ENCODE data around the gene PRX. TPM values are rescaled to one million over a fixed set of nuclear protein-coding genes. Genes with fewer than 3 reads are reported as not detected.
A peak's percentile ranks its signal among the peaks of the same experiment; 100 is the strongest.

PRX gene, protein sequence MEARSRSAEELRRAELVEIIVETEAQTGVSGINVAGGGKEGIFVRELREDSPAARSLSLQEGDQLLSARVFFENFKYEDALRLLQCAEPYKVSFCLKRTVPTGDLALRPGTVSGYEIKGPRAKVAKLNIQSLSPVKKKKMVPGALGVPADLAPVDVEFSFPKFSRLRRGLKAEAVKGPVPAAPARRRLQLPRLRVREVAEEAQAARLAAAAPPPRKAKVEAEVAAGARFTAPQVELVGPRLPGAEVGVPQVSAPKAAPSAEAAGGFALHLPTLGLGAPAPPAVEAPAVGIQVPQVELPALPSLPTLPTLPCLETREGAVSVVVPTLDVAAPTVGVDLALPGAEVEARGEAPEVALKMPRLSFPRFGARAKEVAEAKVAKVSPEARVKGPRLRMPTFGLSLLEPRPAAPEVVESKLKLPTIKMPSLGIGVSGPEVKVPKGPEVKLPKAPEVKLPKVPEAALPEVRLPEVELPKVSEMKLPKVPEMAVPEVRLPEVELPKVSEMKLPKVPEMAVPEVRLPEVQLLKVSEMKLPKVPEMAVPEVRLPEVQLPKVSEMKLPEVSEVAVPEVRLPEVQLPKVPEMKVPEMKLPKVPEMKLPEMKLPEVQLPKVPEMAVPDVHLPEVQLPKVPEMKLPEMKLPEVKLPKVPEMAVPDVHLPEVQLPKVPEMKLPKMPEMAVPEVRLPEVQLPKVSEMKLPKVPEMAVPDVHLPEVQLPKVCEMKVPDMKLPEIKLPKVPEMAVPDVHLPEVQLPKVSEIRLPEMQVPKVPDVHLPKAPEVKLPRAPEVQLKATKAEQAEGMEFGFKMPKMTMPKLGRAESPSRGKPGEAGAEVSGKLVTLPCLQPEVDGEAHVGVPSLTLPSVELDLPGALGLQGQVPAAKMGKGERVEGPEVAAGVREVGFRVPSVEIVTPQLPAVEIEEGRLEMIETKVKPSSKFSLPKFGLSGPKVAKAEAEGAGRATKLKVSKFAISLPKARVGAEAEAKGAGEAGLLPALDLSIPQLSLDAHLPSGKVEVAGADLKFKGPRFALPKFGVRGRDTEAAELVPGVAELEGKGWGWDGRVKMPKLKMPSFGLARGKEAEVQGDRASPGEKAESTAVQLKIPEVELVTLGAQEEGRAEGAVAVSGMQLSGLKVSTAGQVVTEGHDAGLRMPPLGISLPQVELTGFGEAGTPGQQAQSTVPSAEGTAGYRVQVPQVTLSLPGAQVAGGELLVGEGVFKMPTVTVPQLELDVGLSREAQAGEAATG (N-terminal part only)
- 3.3 TPM for total RNA-seq
- long read RNA-seq, partial matches to known transcripts = 2 of 8 reads
- long read RNA-seq, other reads (novel, unspliced or antisense) = 6 of 8 reads

DNA sequence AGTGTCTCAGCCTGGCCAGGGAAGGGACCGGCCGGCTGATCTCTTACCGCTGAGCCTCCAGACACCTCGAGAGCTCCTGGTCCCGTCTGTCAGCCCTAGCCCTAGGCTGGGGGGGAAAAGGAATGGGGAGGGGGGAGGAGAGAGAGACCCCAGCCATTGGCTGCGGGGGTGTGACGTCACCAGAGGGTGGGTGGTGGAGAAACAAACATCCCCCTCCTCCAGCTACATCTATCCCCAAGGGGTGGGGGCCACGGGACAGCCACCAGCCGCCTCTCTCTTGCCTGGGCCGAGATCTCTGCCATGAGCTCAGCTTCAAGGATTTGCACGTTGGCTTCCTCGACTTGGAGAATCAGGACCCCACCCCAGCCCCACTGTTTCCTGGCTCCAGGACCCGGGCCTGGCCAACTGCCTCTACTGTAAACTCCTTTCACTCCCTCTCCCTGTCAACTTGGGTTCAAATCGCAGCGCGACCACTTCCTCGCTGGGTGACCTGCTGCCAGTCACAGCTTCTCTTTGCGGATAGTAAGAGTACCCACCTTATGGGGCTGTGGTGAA lies at the start of gene PRX:
TSS of gene PRX (minus strand) at position 88 of the 555 bp plus-strand sequence. CDS start 5,446 bp downstream, outside the sequence.
- TF ChIP-seq, protein P1, sequence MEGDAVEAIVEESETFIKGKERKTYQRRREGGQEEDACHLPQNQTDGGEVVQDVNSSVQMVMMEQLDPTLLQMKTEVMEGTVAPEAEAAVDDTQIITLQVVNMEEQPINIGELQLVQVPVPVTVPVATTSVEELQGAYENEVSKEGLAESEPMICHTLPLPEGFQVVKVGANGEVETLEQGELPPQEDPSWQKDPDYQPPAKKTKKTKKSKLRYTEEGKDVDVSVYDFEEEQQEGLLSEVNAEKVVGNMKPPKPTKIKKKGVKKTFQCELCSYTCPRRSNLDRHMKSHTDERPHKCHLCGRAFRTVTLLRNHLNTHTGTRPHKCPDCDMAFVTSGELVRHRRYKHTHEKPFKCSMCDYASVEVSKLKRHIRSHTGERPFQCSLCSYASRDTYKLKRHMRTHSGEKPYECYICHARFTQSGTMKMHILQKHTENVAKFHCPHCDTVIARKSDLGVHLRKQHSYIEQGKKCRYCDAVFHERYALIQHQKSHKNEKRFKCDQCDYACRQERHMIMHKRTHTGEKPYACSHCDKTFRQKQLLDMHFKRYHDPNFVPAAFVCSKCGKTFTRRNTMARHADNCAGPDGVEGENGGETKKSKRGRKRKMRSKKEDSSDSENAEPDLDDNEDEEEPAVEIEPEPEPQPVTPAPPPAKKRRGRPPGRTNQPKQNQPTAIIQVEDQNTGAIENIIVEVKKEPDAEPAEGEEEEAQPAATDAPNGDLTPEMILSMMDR (IDR thresholded peaks at IDR 0.05; ENCODE audit: borderline replicate concordance) = no peak
- Histone ChIP-seq H3K36me3 (no peaks in the 10 kb centered on the region), H3K4me3 (no peak within 1 kb of the TSS), H3K4me1 (peaks cover 74% of the 10 kb centered on the region), H3K9me3 (replicated peaks) (no peaks in the 10 kb centered on the region), H3K27me3 (ENCODE audit: low read depth) (no peaks in the 10 kb centered on the region), H3K27ac (replicated peaks) (peak within 1 kb of the TSS; percentile 96)
- no peak for DNase-seq
- intact Hi-C loops (cut with micrococcal nuclease) = no loop called here

DNA sequence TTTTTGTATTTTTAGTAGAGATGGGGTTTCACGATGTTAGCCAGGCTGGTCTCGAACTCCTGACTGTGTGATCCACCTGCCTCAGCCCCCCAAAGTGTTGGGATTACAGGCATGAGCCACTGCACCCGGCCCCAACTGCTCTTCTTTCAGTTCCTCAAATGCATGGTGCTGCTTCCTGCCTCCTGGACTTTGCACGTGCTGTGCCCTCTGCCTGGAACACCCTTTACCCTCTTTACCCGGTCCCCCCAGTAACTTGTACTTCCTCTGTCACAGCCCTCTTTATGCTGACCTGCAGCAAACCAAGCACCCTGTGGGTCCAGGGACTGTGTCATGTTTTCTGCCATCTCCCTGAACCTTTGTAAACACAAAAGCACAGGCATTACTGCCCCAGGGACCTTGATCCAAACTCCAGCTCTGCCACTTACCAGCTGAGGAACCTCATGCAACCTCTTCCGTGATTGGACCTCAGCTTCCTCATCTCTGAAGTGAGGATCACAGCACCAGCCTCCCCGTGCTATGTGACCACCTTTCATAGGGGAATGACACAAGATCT lies 48.6 kb upstream of the PRX start:
- intact Hi-C loops (cut with micrococcal nuclease) = no loop called here
- H3K27me3 ChIP-seq (ENCODE audit: low read depth) = no peaks in the 10 kb centered on the region
- peak; percentile 50 for DNase-seq
- TF ChIP-seq, protein P1 (IDR thresholded peaks at IDR 0.05; ENCODE audit: borderline replicate concordance) = no peak
- no peaks in the 10 kb centered on the region for H3K9me3 ChIP-seq (replicated peaks)
- no peak overlapping the region for H3K4me3 ChIP-seq
- peak overlapping the region; percentile 40 for H3K27ac ChIP-seq (replicated peaks)
- H3K36me3 ChIP-seq = peaks cover 9% of the 10 kb centered on the region
- H3K4me1 ChIP-seq = peaks cover 40% of the 10 kb centered on the region

DNA sequence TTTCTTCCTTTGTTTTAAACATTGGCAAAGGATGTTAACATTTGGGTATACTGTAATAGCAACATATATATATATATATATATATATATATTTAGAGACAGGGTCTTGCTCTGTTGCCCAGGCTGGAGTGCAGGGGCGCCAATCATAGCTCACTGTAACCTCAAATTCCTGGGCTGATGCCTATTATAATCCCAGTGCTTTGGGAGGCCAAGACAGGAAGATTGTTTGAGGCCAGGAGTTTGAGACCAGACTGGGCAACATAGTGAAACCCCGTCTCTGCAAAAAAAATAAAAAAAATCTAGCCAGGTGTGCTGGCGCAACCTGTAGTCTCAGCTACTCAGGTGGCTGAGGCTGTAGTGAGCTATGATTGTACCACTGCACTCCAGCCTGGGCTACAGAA lies 47.0 kb upstream of the PRX start:
- H3K27me3 ChIP-seq (ENCODE audit: low read depth) = no peaks in the 10 kb centered on the region
- no peak overlapping the region for H3K27ac ChIP-seq (replicated peaks)
- H3K36me3 ChIP-seq = peaks cover 19% of the 10 kb centered on the region
- no peak for DNase-seq
- no peak overlapping the region for H3K4me3 ChIP-seq
- H3K4me1 ChIP-seq = peaks cover 29% of the 10 kb centered on the region
- H3K9me3 ChIP-seq (replicated peaks) = no peaks in the 10 kb centered on the region
- intact Hi-C loops (cut with micrococcal nuclease) = no loop called here
- TF ChIP-seq, protein P1 (IDR thresholded peaks at IDR 0.05; ENCODE audit: borderline replicate concordance) = no peak

DNA sequence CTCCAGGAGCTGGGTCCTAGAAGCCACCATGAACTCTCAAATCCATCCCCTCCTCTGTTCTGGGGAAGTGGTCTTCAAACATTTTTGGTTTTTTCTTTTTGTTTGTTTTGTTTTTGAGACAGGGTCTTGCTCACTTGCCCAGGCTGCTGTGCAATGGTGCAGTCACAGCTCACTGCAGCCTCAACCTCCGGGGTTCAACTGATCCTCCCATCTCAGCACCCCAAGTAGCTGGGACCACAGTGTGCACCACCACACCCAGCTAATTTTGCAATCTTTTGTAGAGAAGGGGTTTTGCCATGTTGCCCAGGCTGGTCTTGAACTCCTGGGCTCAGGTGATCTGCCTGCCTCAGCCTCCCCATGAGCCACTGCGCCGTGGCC lies 45.4 kb upstream of the PRX start:
- Histone ChIP-seq H3K27ac (replicated peaks) (no peak overlapping the region), H3K4me1 (peaks cover 13% of the 10 kb centered on the region), H3K36me3 (peaks cover 23% of the 10 kb centered on the region), H3K4me3 (no peak overlapping the region), H3K9me3 (replicated peaks) (no peaks in the 10 kb centered on the region), H3K27me3 (ENCODE audit: low read depth) (no peaks in the 10 kb centered on the region)
- intact Hi-C loops (cut with micrococcal nuclease) = no loop called here
- TF ChIP-seq, protein P1 (IDR thresholded peaks at IDR 0.05; ENCODE audit: borderline replicate concordance) = no peak
- no peak for DNase-seq
